HG03066 (cell line): ENCODE measurements around the gene EIF4G1.
"Not testable (repeated sequence)": the region's sequence is repeated elsewhere in the genome, so short reads cannot be mapped to it uniquely, and the experiment has no call there.

Source experiments
- ATAC-seq: cut with Tn5 transposase; IDR thresholded peaks from one replicate; pipeline ENCODE4 v1.9.1; 2021; ENCODE audit warnings: low read depth; ENCODE audit not compliant: unreplicated experiment

The EIF4G1 gene

GRCh38 chr3:184334470-184335158 lies 20.2 kb downstream of the EIF4G1 start:
- ATAC-seq: no peak

- no peak for ATAC-seq
Measured at GRCh38 chr3:184335291-184335660, 20.9 kb downstream of the EIF4G1 start.

DNA sequence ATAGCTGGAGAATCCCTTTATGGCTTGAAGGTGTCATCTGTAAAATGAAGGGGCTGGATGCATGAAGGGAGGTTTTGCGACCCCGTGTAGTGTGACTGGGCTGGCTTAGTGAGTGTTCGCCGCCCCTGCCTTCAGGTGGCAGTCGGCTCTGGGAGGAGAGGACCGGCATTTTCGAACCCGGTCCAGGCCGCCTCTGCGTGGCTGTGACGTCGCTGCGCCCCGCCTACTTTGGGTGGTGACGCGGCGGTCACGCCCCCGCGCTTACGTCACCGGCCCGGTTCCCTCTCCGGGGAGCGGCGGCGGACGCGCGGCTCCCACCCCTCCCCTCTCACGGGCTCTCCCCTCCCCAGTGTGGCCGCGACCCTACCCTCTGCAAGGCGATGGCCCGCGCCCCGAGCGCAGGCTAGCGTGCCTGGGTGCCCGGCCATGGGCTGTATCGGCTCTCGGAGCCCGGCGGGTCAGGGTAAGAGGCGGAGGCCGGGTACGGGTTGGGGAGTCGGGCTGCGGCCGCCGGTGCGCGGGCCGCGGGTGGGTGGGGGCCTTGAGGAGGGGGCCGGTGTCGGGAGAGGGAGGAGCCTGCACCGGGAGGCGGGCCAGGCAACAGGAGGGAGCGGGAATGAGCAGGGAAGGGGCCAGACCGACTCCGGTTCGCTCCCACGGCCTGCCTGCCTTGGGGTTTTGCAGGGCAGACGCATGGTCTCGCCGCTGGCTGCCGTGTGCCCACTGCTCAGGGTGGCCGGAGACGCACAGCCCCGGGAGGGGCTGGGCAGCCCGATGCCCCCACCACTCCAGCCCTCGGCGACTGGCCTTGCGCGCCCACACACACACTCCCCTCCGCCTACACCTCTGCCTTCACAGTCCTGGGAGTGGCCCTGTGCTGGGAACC lies 21.5 kb downstream of the EIF4G1 start:
- peak; percentile 55 for ATAC-seq

GRCh38 chr3:184336547-184337398 lies 22.4 kb downstream of the EIF4G1 start:
- no peak for ATAC-seq

- no peak for ATAC-seq
Measured at GRCh38 chr3:184337399-184337714, 23.0 kb downstream of the EIF4G1 start, which contains the start of gene FAM131A. Gene FAM131A, plus strand, starts transcription at chr3:184337600. Its CDS starts 31 bp downstream, at chr3:184337631.

GRCh38 chr3:184337981-184338380 lies 23.6 kb downstream of the EIF4G1 start:
- ATAC-seq: no peak

- no peak for ATAC-seq
Measured at GRCh38 chr3:184338511-184338945, 24.1 kb downstream of the EIF4G1 start.

GRCh38 chr3:184339001-184339400 lies 24.6 kb downstream of the EIF4G1 start:
- no peak for ATAC-seq

GRCh38 chr3:184339451-184340135 lies 25.2 kb downstream of the EIF4G1 start:
- not testable (repeated sequence) for ATAC-seq

GRCh38 chr3:184341925-184342324 lies 27.5 kb downstream of the EIF4G1 start:
- ATAC-seq: no peak

DNA sequence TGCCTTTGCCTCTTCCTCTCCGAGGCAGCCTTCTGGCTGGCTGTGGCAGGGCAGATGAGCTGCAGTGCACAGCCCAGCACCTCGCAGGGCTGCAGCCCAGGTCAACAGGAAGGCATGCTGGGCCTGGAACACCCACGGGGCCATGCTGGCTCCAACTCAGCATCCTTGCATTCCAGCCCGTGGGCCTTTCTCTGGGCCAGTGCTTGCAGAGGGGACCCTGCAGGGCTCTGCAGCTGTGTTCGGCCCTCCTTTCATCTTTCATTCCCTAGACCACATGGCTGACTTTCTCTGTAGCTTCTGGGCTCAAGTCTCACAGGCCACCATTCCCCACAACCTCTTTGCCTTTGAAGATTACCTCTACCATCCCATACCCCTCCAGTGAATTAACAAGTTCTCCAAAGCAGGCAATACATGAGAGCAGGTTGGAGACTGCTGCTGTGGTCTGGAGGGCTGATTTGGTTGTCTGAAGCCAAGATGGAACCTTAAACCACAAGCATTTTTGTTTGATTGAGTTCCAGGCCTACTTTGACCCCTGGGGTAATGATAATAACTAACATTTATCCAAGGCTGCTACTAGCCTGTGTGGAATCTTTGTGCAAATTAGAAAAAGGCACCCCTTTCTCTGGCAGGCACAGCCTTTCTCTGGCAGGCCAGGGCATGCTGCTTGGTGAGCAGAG lies 28.9 kb downstream of the EIF4G1 start:
- no peak for ATAC-seq

DNA sequence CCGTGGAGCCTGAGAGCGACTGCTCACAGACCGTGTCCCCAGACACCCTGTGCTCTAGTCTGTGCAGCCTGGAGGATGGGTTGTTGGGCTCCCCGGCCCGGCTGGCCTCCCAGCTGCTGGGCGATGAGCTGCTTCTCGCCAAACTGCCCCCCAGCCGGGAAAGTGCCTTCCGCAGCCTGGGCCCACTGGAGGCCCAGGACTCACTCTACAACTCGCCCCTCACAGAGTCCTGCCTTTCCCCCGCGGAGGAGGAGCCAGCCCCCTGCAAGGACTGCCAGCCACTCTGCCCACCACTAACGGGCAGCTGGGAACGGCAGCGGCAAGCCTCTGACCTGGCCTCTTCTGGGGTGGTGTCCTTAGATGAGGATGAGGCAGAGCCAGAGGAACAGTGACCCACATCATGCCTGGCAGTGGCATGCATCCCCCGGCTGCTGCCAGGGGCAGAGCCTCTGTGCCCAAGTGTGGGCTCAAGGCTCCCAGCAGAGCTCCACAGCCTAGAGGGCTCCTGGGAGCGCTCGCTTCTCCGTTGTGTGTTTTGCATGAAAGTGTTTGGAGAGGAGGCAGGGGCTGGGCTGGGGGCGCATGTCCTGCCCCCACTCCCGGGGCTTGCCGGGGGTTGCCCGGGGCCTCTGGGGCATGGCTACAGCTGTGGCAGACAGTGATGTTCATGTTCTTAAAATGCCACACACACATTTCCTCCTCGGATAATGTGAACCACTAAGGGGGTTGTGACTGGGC lies 30.3 kb downstream of the EIF4G1 start:
- ATAC-seq: no peak

- no peak for ATAC-seq
Measured at GRCh38 chr3:184345317-184346144, 31.1 kb downstream of the EIF4G1 start.

- ATAC-seq: no peak
Measured at GRCh38 chr3:184346480-184347190, 32.2 kb downstream of the EIF4G1 start.

DNA sequence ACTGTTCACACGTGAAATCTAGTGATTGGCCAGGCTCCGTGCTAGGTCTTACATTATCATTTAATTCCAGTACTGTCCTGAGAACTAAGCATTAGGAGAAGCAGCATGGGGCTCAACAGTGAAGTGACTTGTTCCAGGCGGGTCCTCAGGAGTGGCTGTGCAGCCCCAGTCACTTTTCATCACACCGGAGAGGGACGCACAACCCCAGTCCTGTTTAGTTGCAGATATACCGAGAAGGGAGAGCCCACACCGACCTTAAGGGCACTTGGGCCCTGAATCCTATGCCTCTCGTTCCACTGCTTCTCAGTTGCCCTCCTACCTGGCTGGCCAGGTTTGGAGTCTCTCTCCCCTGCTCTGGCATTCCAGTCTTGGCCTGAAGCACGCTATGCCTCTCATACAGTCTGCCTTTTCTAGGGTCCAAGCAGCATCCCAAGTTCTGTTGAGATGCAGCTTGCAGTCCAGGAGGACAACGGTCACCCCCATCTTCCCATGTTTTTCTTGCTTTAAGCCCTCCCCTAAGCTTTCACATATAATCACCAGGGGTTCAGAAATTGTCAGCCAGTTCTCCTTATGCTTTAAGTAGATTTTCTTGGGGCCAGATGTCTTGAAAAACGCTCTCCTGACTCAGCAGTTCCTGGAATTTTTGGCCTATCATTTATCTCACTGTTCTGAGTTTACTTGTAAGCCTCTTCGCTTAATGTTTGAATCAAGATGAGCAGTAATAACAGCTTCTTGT lies 33.1 kb downstream of the EIF4G1 start:
- ATAC-seq: no peak

DNA sequence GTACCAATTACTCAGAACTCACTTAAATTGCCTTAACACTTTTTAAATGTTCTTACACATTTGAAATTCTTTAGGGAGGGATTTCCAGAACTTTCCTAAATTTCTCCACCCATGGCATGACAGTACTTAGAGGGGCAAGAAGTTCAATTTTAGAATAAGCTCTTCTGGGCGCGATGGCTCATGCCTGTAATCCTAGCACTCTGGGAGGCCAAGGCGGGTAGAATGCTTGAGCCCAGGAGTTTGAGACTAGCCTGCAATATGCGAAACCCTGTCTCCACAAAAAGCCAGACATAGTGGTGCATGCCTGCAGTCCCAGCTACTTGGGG lies 33.6 kb downstream of the EIF4G1 start:
- no peak for ATAC-seq
